Spleen (tissue), 11 donors: ENCODE measurements around the gene VWA3B. TPM values are rescaled to one million over a fixed set of nuclear protein-coding genes. Genes with fewer than 3 reads are reported as not detected.

ENCODE experiments used
- DNase-seq: peaks from one replicate; pipeline ENCODE4 v3.0.0-alpha.2; 2020
- H3K27ac ChIP-seq, 8 donors: fragments of 200-600 bp; sonication (generic) in 7 of 8; 1 replicate in 4 of 8; 2 replicates in 4 of 8; pipeline versions ENCODE4 v1.5.0 to v1.8.0; 2016 to 2021; ENCODE audit warnings: inconsistent platforms in 4 of 8, mild to moderate bottlenecking in 4 of 8, moderate library complexity in 1 of 8
- H3K27me3 ChIP-seq, 7 donors: fragments of 200-600 bp; sonication (generic) in 6 of 7; replicated peaks in 1 of 7; 1 replicate in 4 of 7; 2 replicates in 3 of 7; pipeline versions ENCODE4 v1.5.0 to v1.8.0; 2016 to 2021; ENCODE audit warnings: inconsistent platforms in 3 of 7, mild to moderate bottlenecking in 1 of 7
- H3K36me3 ChIP-seq, 6 donors: fragments of 200-600 bp; sonication (generic) in 5 of 6; 1 replicate in 4 of 6; 2 replicates in 2 of 6; pipeline versions ENCODE4 v1.5.0 to v1.8.0; 2016 to 2021; ENCODE audit warnings: inconsistent platforms in 2 of 6
- H3K4me1 ChIP-seq, 6 donors: fragments of 200-600 bp; sonication (generic) in 5 of 6; 1 replicate in 3 of 6; 2 replicates in 3 of 6; pipeline versions ENCODE4 v1.5.0 to v1.8.0; 2016 to 2021; ENCODE audit warnings: inconsistent platforms in 3 of 6
- H3K4me3 ChIP-seq, 8 donors: fragments of 200-600 bp; sonication (generic) in 7 of 8; 1 replicate in 4 of 8; 2 replicates in 4 of 8; pipeline versions ENCODE4 v1.5.0 to v1.8.0; 2016 to 2021; ENCODE audit warnings: inconsistent platforms in 4 of 8, mild to moderate bottlenecking in 4 of 8, moderate library complexity in 2 of 8
- H3K9me3 ChIP-seq, 8 donors: fragments of 200-600 bp; sonication (generic) in 7 of 8; 1 replicate in 4 of 8; 2 replicates in 4 of 8; pipeline versions ENCODE4 v1.5.0 to v1.8.0; 2016 to 2021; ENCODE audit warnings: inconsistent platforms in 4 of 8
- POLR2A ChIP-seq, 3 donors: fragments of 450-650 bp; IDR thresholded peaks; one replicate each; pipeline ENCODE4 v1.5.1; 2017; ENCODE audit warnings: antibody characterized with exemption in 3 of 3, mild to moderate bottlenecking in 1 of 3
- POLR2AphosphoS5 ChIP-seq, 3 donors: sonication (generic); formaldehyde crosslinking; IDR thresholded peaks; one replicate each; pipeline ENCODE4 v1.5.1; 2017; ENCODE audit warnings: antibody characterized with exemption in 3 of 3
- WGBS, 5 donors: extraction: QIAGEN DNeasy Blood & Tissue Kit in 3 of 5; methylation state at CpG; one replicate each; pipeline versions ENCODE4 v1.1.5 to v1.1.7; 2013 to 2018; 5-methylcytosine and 5-hydroxymethylcytosine counted together
- intact Hi-C: fragments of 100-400 bp; cut with DNase I; formaldehyde crosslinking; loops from one replicate; pipeline ENCODE4 v1.15.0; 2023; ENCODE audit warnings: low total_unique reads
- polyA plus RNA-seq, 3 donors: library from polyadenylated mRNA; stranded (reverse); fragments of 200-250 nt; gene quantifications; one replicate each; pipeline ENCODE4 v1.2.1, GENCODE V29; 2013
- total RNA-seq, 7 donors: library from RNA; depleted of rRNA in 3 of 7; stranded (reverse); fragments of >200 nt in 3 of 7; fragmentation: NEBNext Ultra II Directional in 4 of 7; extraction: Animal tissue kit (Norgen Biotek cat#: 25700) in 4 of 7; gene quantifications; one replicate each; pipeline versions ENCODE4 v1.1.0 to v1.2.1, GENCODE V29; 2016 to 2021
- TF ChIP-seq, protein P1 (sequence below), 11 experiments: fragments of 200-600 bp in 7 of 11; fragments of 450-650 bp in 4 of 11; sonication (generic) in 4 of 11; IDR thresholded peaks in 8 of 11; conservative IDR thresholded peaks in 3 of 11; 1 replicate in 7 of 11; 2 replicates in 4 of 11; pipeline versions ENCODE4 v1.4.0 to v1.8.0; 2016 to 2021; ENCODE audit warnings: antibody characterized with exemption in 11 of 11, inconsistent platforms in 4 of 11, mild to moderate bottlenecking in 1 of 11
- donor health status: healthy with polysubstance abuse.
- donor health status: DM: no; HTN: no; CAD: no; lungs with moderate emphysema.
- donor health status: DM: no; HTN: no; CAD: no.
- donor health status: Bipolar disorder and iron deficiency.
- donor health status: healthy.
- donor health status: DM: no; HTN: no; CAD: no.
- donor health status: DM: yes; HTN: yes; CAD: no.

Gene VWA3B
- total and polyA plus RNA-seq, 10 donors, result 0.02 to 0.13 TPM; not detected in 8

DNA sequence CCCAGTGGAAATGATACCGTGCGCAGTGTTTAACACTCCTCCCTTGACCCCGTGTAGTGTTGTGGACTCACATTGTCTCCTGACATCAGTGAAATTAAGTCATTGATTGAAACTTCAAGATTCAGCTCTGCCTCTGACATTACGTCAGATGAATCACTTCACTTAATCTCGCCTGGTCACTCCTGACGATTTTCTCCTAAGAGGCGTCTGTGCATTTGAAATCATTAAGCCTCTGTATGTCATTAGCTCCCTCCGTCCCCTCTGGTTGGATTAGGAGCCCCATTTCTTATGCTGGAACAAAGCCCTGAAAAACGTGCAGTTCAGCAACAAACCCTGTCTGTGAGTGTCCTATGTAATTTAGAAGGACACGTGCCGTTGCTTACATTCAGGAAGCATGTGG is 222.6 kb downstream of the VWA3B start:
- Histone ChIP-seq H3K9me3 (no peaks in the 10 kb centered on the region), H3K36me3 (no peaks in the 10 kb centered on the region), H3K4me1 (no peaks in the 10 kb centered on the region), H3K4me3 (no peak overlapping the region), H3K27me3 (peaks cover 0 to 71% (median 0%) of the 10 kb centered on the region in 7 donors), H3K27ac (no peak overlapping the region)
- WGBS, 5 donors, result 72 to 88% (median 81%) methylated on average over 11 of the region's 11 CpGs
- no peak for TF ChIP-seq POLR2A (IDR thresholded peaks at IDR 0.05)
- TF ChIP-seq, protein P1, sequence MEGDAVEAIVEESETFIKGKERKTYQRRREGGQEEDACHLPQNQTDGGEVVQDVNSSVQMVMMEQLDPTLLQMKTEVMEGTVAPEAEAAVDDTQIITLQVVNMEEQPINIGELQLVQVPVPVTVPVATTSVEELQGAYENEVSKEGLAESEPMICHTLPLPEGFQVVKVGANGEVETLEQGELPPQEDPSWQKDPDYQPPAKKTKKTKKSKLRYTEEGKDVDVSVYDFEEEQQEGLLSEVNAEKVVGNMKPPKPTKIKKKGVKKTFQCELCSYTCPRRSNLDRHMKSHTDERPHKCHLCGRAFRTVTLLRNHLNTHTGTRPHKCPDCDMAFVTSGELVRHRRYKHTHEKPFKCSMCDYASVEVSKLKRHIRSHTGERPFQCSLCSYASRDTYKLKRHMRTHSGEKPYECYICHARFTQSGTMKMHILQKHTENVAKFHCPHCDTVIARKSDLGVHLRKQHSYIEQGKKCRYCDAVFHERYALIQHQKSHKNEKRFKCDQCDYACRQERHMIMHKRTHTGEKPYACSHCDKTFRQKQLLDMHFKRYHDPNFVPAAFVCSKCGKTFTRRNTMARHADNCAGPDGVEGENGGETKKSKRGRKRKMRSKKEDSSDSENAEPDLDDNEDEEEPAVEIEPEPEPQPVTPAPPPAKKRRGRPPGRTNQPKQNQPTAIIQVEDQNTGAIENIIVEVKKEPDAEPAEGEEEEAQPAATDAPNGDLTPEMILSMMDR (IDR thresholded peaks at IDR 0.05 in 8 of 11, conservative IDR thresholded peaks at IDR 0.05 in 3 of 11), result no peak
- no peak for TF ChIP-seq POLR2AphosphoS5 (IDR thresholded peaks at IDR 0.05)
- intact Hi-C loops, result no loop called here
- DNase-seq, result no peak

DNA sequence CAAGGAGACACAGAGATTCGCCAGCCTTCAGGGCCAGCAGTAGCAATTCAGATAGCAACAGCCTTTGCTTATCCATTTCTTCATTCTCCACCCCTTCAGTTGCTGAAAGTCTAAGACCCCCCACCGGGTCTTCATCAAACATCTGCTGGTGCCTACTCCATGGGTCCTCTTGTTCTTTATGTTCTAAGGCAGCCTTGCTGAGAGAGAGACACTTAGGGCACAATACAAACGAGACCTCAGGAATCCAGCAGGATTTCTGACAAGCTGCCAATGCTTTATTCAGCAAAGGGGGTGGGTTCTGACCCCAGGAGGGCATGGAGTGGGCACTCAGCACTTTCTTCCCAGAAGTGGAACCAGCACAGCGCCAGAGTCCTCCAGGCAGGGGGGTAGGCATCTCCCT is 223.0 kb downstream of the VWA3B start:
- intact Hi-C loops, result no loop called here
- Histone ChIP-seq H3K4me1 (no peaks in the 10 kb centered on the region), H3K9me3 (no peaks in the 10 kb centered on the region), H3K27me3 (peaks cover 0 to 68% (median 0%) of the 10 kb centered on the region in 7 donors), H3K27ac (no peak overlapping the region), H3K36me3 (no peaks in the 10 kb centered on the region), H3K4me3 (no peak overlapping the region)
- TF ChIP-seq POLR2A (IDR thresholded peaks at IDR 0.05) (no peak), POLR2AphosphoS5 (IDR thresholded peaks at IDR 0.05) (no peak)
- TF ChIP-seq, protein P1 (IDR thresholded peaks at IDR 0.05 in 8 of 11, conservative IDR thresholded peaks at IDR 0.05 in 3 of 11), result no peak
- 55 to 82% (median 64%) methylated on average over 4 of the region's 4 CpGs for WGBS, 5 donors
- no peak for DNase-seq

DNA sequence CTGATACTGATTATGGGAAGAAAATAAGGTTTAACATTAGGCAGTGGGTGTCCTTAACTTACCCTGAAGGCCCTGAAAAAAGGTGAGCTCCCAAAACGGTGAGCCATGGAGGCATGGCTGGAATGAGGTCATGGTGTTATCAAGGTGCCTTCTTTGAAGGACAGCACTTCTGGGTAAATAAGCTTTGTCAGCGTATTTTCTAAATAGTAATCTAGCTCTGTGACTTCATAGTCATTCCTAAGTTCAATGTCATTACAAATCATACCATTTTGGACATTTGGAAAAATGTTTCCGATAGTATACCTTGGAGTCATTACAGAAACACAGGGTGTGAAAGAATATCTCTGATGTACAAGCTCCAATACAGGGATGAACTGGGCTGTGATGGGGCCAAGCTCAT is 224.1 kb downstream of the VWA3B start:
- H3K9me3 ChIP-seq, result no peaks in the 10 kb centered on the region
- H3K36me3 ChIP-seq, result no peaks in the 10 kb centered on the region
- no peak for DNase-seq
- H3K4me3 ChIP-seq, result no peak overlapping the region
- no peaks in the 10 kb centered on the region for H3K4me1 ChIP-seq
- TF ChIP-seq POLR2AphosphoS5 (IDR thresholded peaks at IDR 0.05) (no peak), POLR2A (IDR thresholded peaks at IDR 0.05) (no peak)
- TF ChIP-seq, protein P1 (IDR thresholded peaks at IDR 0.05 in 8 of 11, conservative IDR thresholded peaks at IDR 0.05 in 3 of 11), result no peak
- 68 to 85% (median 77%) methylated on average over 3 of the region's 3 CpGs for WGBS, 5 donors
- peaks cover 0 to 57% (median 0%) of the 10 kb centered on the region in 7 donors for H3K27me3 ChIP-seq
- intact Hi-C loops, result no loop called here
- H3K27ac ChIP-seq, result no peak overlapping the region

DNA sequence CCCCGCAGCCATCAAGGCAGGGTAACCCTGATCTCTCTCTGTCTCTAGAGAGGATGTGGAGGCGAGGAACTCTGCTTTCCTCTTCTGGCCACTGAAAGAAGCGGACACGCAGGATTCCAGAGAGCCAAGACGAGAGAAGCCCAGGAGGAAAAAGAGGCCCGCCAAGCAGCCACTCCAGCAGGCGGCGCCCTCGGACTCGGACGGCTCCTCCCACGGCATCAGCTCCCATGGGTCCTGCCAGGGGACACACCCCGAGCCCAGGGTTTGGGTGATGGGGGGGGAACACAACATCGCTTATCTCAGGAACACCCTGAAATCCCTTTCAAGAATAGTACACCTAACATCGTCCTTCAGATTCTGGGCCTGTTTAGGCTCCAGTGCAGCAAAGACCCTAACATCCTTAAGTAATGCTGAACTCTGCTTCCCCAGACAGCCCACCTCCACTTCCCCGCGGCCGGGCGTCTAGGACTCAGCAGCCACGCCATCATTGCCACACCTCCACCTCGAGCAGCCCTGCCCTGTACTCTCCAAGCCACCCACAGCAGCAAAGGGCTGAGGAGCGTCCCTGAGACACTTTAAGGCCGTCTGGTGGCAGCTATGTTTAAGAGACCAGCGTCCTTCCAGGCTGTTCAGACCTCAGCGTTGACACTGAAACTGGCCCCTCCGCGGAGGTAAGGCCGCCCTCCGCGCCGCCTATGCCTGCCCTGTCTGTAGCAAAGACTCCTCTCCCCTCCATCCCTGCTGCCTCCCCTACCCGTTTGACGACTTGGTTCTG is 225.0 kb downstream of the VWA3B start:
- Histone ChIP-seq H3K4me3 (no peak overlapping the region), H3K27ac (no peak overlapping the region), H3K9me3 (no peaks in the 10 kb centered on the region), H3K27me3 (peaks cover 0 to 52% (median 0%) of the 10 kb centered on the region in 7 donors), H3K36me3 (no peaks in the 10 kb centered on the region), H3K4me1 (no peaks in the 10 kb centered on the region)
- 59 to 83% (median 80%) methylated on average over 32 to 33 of the region's 33 CpGs for WGBS, 5 donors
- TF ChIP-seq POLR2A (IDR thresholded peaks at IDR 0.05) (no peak), POLR2AphosphoS5 (IDR thresholded peaks at IDR 0.05) (no peak)
- TF ChIP-seq, protein P1 (IDR thresholded peaks at IDR 0.05 in 8 of 11, conservative IDR thresholded peaks at IDR 0.05 in 3 of 11), result no peak
- no peak for DNase-seq
- intact Hi-C loops, result no loop called here
